HG02610 (cell line): ENCODE measurements around the gene MGST2.

Experiments
- ATAC-seq: cut with Tn5 transposase; IDR thresholded peaks from one replicate; pipeline ENCODE4 v1.9.1; 2021; ENCODE audit warnings: mild to moderate bottlenecking, moderate library complexity; ENCODE audit not compliant: unreplicated experiment

MGST2 gene

GRCh38 chr4:139669335-139669734 lies 3.7 kb downstream of the MGST2 start:
- ATAC-seq, result no peak

- no peak for ATAC-seq
Observed at GRCh38 chr4:139669890-139670289, 4.3 kb downstream of the MGST2 start.

GRCh38 chr4:139670775-139671174 lies 5.2 kb downstream of the MGST2 start:
- ATAC-seq, result no peak

GRCh38 chr4:139672215-139672614 lies 6.6 kb downstream of the MGST2 start:
- no peak for ATAC-seq

- no peak for ATAC-seq
Observed at GRCh38 chr4:139672732-139673131, 7.1 kb downstream of the MGST2 start.

- ATAC-seq, result no peak
Observed at GRCh38 chr4:139674875-139675550, 9.4 kb downstream of the MGST2 start.

GRCh38 chr4:139675651-139676050 lies 10.0 kb downstream of the MGST2 start:
- no peak for ATAC-seq

GRCh38 chr4:139676365-139676764 lies 10.7 kb downstream of the MGST2 start:
- no peak for ATAC-seq

- ATAC-seq, result no peak
Observed at GRCh38 chr4:139676913-139677585, 11.4 kb downstream of the MGST2 start.

- ATAC-seq, result no peak
Observed at GRCh38 chr4:139682309-139682708, 16.7 kb downstream of the MGST2 start.

GRCh38 chr4:139682741-139683151 lies 17.1 kb downstream of the MGST2 start:
- no peak for ATAC-seq

- ATAC-seq, result no peak
Observed at GRCh38 chr4:139684351-139684750, 18.7 kb downstream of the MGST2 start.

- ATAC-seq, result no peak
Observed at GRCh38 chr4:139685180-139685579, 19.6 kb downstream of the MGST2 start.

GRCh38 chr4:139686130-139686529 lies 20.5 kb downstream of the MGST2 start:
- no peak for ATAC-seq

GRCh38 chr4:139686988-139687387 lies 21.4 kb downstream of the MGST2 start:
- ATAC-seq, result no peak

- ATAC-seq, result no peak
Observed at GRCh38 chr4:139689093-139689722, 23.6 kb downstream of the MGST2 start.

- ATAC-seq, result no peak
Observed at GRCh38 chr4:139690419-139690818, 24.8 kb downstream of the MGST2 start.

- no peak for ATAC-seq
Observed at GRCh38 chr4:139692309-139693012, 26.8 kb downstream of the MGST2 start.

- no peak for ATAC-seq
Observed at GRCh38 chr4:139694522-139695107, 29.0 kb downstream of the MGST2 start.

- no peak for ATAC-seq
Observed at GRCh38 chr4:139696491-139696890, 30.9 kb downstream of the MGST2 start.
